GM21737 (cell line): ENCODE measurements around the gene C6orf47.

Experiments used
- ATAC-seq: cut with Tn5 transposase; IDR thresholded peaks from one replicate; pipeline ENCODE4 v1.9.1; 2021; ENCODE audit warnings: mild to moderate bottlenecking, moderate library complexity; ENCODE audit not compliant: unreplicated experiment

The C6orf47 gene

GRCh38 chr6:31689249-31690110 lies 28.9 kb upstream of the C6orf47 start:
- no peak for ATAC-seq

GRCh38 chr6:31687860-31688693 lies 27.5 kb upstream of the C6orf47 start:
- ATAC-seq: no peak

GRCh38 chr6:31687321-31687720 lies 26.7 kb upstream of the C6orf47 start:
- no peak for ATAC-seq

- ATAC-seq: no peak
These were observed 25.9 kb upstream of the C6orf47 start for GRCh38 chr6:31686483-31686882.

- no peak for ATAC-seq
These were observed 23.0 kb upstream of the C6orf47 start for GRCh38 chr6:31683591-31683990.

GRCh38 chr6:31681135-31681671 lies 20.6 kb upstream of the C6orf47 start:
- no peak for ATAC-seq

GRCh38 chr6:31680226-31681134 lies 19.9 kb upstream of the C6orf47 start, which contains the start of gene LY6G5C:
Gene LY6G5C (minus strand): TSS chr6:31681067. CDS start chr6:31680373, 694 bp downstream.
- ATAC-seq: no peak

- ATAC-seq: no peak
These were observed 17.4 kb upstream of the C6orf47 start for GRCh38 chr6:31677955-31678354.

- no peak for ATAC-seq
These were observed 16.3 kb upstream of the C6orf47 start for GRCh38 chr6:31676904-31677303.

GRCh38 chr6:31676322-31676903 lies 15.8 kb upstream of the C6orf47 start:
- ATAC-seq: no peak

GRCh38 chr6:31669676-31670075 lies 9.1 kb upstream of the C6orf47 start, which contains the start of gene LY6G5B:
Gene LY6G5B (plus strand): TSS chr6:31669976. CDS start chr6:31670951, 975 bp downstream.
- ATAC-seq: no peak

GRCh38 chr6:31666337-31666965 lies 5.9 kb upstream of the C6orf47 start:
- ATAC-seq: no peak

GRCh38 chr6:31665501-31666336 lies 5.1 kb upstream of the C6orf47 start, which contains the start of gene CSNK2B:
Gene CSNK2B (plus strand): TSS chr6:31666080. CDS start chr6:31666832, 752 bp downstream.
- peak; percentile 64 for ATAC-seq

GRCh38 chr6:31664790-31665500 lies 4.4 kb upstream of the C6orf47 start, which contains the start of gene GPANK1:
Gene GPANK1 (minus strand): TSS chr6:31664997. CDS start chr6:31664478, 519 bp downstream.
- peak; percentile 21 for ATAC-seq

GRCh38 chr6:31663961-31664789 lies 3.6 kb upstream of the C6orf47 start:
- ATAC-seq: no peak

- no peak for ATAC-seq
These were observed 2.8 kb upstream of the C6orf47 start for GRCh38 chr6:31663126-31663960.
